Measurements from ENCODE around the gene ODC1.

The ODC1 gene

DNA sequence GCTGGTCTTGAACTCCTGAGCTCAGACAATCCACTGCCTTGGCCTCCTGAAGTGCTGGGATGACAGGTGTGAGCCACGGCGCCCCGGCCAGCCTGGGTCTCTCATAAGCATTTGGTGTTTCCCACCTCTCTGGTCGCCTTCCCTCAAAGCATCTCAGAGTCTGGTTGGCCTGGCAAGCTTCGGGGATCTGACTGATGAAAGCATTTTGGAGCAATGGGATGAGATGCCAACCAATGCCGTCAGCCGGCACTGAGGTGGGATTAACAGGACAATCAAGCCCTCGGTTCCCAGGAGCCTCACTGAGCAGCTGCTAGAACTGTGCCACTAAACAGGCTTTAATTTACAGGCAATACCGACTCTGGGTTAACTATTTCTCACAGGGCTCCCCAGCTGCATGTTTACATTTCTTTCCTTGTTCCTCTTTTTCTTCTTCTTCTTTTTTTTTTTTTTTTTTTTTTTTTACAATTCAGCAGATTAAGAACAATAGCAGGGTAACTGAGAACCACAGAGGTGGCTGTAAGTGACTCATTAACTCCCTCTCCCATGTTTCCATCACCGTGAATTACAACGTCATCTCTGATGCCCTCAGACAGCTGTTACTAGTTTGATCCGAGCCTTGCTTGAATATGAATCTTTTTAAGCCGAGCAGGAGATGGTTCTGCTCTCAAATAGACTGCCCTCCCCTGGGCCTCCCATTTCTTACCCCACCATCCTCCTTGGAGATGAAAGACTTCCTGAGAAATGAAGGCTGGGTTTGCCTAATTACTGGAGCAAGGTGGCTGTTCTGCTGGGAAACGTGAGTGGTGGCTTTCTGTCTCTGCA, 37.9 kb downstream of the ODC1 start (continued):
- TF ChIP-seq, protein P1, sequence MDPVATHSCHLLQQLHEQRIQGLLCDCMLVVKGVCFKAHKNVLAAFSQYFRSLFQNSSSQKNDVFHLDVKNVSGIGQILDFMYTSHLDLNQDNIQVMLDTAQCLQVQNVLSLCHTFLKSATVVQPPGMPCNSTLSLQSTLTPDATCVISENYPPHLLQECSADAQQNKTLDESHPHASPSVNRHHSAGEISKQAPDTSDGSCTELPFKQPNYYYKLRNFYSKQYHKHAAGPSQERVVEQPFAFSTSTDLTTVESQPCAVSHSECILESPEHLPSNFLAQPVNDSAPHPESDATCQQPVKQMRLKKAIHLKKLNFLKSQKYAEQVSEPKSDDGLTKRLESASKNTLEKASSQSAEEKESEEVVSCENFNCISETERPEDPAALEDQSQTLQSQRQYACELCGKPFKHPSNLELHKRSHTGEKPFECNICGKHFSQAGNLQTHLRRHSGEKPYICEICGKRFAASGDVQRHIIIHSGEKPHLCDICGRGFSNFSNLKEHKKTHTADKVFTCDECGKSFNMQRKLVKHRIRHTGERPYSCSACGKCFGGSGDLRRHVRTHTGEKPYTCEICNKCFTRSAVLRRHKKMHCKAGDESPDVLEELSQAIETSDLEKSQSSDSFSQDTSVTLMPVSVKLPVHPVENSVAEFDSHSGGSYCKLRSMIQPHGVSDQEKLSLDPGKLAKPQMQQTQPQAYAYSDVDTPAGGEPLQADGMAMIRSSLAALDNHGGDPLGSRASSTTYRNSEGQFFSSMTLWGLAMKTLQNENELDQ (tag by site-specific recombination; IDR thresholded peaks at IDR 0.05; ENCODE audit: low read depth) = no peak
- TF ChIP-seq ZNF654 (tag by site-specific recombination; IDR thresholded peaks at IDR 0.05; ENCODE audit: low read depth) (no peak), ZNF214 (tag by site-specific recombination; IDR thresholded peaks at IDR 0.05; ENCODE audit: borderline replicate concordance) (no peak), ZNF433 (tag by site-specific recombination; IDR thresholded peaks at IDR 0.05; ENCODE audit: low read depth) (no peak), ZBTB20 (tag by site-specific recombination; IDR thresholded peaks at IDR 0.05) (no peak), ZNF664 (tag by site-specific recombination; IDR thresholded peaks at IDR 0.05) (no peak)
- TF ChIP-seq, protein P2, sequence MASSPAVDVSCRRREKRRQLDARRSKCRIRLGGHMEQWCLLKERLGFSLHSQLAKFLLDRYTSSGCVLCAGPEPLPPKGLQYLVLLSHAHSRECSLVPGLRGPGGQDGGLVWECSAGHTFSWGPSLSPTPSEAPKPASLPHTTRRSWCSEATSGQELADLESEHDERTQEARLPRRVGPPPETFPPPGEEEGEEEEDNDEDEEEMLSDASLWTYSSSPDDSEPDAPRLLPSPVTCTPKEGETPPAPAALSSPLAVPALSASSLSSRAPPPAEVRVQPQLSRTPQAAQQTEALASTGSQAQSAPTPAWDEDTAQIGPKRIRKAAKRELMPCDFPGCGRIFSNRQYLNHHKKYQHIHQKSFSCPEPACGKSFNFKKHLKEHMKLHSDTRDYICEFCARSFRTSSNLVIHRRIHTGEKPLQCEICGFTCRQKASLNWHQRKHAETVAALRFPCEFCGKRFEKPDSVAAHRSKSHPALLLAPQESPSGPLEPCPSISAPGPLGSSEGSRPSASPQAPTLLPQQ (tag by site-specific recombination; IDR thresholded peaks at IDR 0.05) = no peak

DNA sequence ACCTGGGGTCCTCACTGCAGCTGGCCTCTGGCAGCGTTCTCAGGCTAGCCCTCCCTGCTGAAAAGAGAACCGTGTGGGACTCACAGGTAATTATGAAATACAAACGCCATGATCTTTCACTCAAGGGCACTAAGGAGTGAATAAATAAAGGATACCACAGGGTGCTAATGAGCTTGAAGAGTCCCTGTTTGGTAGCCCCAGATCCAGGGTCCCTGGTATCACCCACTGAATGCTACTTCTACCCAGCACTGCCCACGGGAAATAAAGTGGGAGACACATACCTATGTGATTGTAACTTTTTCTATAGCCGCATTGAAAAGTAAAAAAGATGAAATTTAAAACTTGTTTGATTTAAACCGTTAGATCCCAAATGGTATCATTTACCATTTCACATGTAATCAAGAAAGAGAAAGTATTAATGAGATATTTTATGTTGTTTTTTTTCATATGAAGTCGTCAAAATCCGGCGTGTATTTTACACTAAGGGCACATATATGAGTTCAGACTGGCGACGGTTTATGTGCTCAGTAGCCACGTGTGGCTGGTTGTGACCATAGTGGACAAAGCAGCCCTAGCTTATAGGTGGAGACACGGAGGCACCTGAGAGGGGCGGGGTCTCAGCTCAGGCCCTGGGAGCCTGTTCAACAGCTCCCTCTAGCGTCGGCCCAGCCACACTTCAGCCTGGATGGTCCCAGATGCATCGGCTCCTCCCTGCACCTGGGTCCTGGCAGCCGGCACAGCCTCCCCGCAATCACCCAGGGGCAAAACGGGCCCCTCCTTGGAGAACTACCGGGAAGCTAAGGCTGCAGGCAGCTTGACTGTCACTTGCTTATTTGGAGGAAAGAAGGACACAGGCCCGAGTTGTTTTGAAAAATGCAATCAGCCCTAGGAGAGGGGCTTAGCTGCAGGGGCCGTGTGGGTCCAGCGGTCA, 39.2 kb downstream of the ODC1 start:
- ChIA-PET POLR2A (interaction anchor here (0.5 to 1.2 kb wide), 2 partner anchors 138 to 280 kb away, joined by 3 to 4 read pairs; no protein-coding TSS in a partner anchor), CTCF (interaction anchor here (0.5 to 4.2 kb wide), 71 partner anchors 9 to 1192 kb away, joined by 3 to 71 read pairs (median 4); partner anchors contain the start of gene RRM2)
- Histone ChIP-seq H3K27ac (ENCODE audit: extremely low read depth, low read depth, low read length) (no peak overlapping the region), H3K36me3 (ENCODE audit: control insufficient read depth in 2 of 2, insufficient read depth in 1 of 2, low read length in 2 of 2) (no peaks in the 10 kb centered on the region), H3K4me1 (ENCODE audit: control insufficient read depth, insufficient read depth, low read length) (no peaks in the 10 kb centered on the region), H3K9me3 (ENCODE audit: control insufficient read depth, insufficient read depth, low read depth, low read length) (no peaks in the 10 kb centered on the region), H3K4me3 (ENCODE audit: low read depth, low read length) (no peak overlapping the region)
- TF ChIP-seq ZNF654 (tag by site-specific recombination; IDR thresholded peaks at IDR 0.05; ENCODE audit: low read depth) (peak; percentile 91), SP2 (tag by site-specific recombination; IDR thresholded peaks at IDR 0.05) (0 out of 2 replicates have a peak, but pooled peaks have one; percentile 8), ZNF341 (tag by site-specific recombination; IDR thresholded peaks at IDR 0.05; ENCODE audit: low read depth) (peak; percentile 43), ZSCAN30 (tag by site-specific recombination; IDR thresholded peaks at IDR 0.05) (no peak), ZNF2 (tag by site-specific recombination; IDR thresholded peaks at IDR 0.05) (peak; percentile 97), ZNF266 (tag by site-specific recombination; IDR thresholded peaks at IDR 0.05; ENCODE audit: low read depth) (no peak), ZEB2 (tag by site-specific recombination; IDR thresholded peaks at IDR 0.05) (0 out of 2 replicates have a peak, but pooled peaks have one; percentile 19), SP3 (tag by site-specific recombination; IDR thresholded peaks at IDR 0.05) (0 out of 2 replicates have a peak, but pooled peaks have one; percentile 43), ZNF561 (tag by site-specific recombination; IDR thresholded peaks at IDR 0.05; ENCODE audit: borderline replicate concordance) (no peak), KLF10 (tag by site-specific recombination; IDR thresholded peaks at IDR 0.05) (0 out of 2 replicates have a peak, but pooled peaks have one; percentile 26), ZFP37 (tag by site-specific recombination; IDR thresholded peaks at IDR 0.05) (0 out of 2 replicates have a peak, but pooled peaks have one; percentile 30), ZNF335 (tag by site-specific recombination; conservative IDR thresholded peaks at IDR 0.05) (peak; percentile 35; the same call in 1 of the 2 replicates), ZNF664 (tag by site-specific recombination; IDR thresholded peaks at IDR 0.05) (no peak), KLF9 (tag by site-specific recombination; IDR thresholded peaks at IDR 0.05; ENCODE audit: low read depth) (peak; percentile 72), KLF8 (tag by site-specific recombination; IDR thresholded peaks at IDR 0.05) (0 out of 2 replicates have a peak, but pooled peaks have one; percentile 34)
- TF ChIP-seq, protein P3, sequence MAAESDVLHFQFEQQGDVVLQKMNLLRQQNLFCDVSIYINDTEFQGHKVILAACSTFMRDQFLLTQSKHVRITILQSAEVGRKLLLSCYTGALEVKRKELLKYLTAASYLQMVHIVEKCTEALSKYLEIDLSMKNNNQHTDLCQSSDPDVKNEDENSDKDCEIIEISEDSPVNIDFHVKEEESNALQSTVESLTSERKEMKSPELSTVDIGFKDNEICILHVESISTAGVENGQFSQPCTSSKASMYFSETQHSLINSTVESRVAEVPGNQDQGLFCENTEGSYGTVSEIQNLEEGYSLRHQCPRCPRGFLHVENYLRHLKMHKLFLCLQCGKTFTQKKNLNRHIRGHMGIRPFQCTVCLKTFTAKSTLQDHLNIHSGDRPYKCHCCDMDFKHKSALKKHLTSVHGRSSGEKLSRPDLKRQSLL (tag by site-specific recombination; IDR thresholded peaks at IDR 0.05) = no peak
- TF ChIP-seq, protein P4, sequence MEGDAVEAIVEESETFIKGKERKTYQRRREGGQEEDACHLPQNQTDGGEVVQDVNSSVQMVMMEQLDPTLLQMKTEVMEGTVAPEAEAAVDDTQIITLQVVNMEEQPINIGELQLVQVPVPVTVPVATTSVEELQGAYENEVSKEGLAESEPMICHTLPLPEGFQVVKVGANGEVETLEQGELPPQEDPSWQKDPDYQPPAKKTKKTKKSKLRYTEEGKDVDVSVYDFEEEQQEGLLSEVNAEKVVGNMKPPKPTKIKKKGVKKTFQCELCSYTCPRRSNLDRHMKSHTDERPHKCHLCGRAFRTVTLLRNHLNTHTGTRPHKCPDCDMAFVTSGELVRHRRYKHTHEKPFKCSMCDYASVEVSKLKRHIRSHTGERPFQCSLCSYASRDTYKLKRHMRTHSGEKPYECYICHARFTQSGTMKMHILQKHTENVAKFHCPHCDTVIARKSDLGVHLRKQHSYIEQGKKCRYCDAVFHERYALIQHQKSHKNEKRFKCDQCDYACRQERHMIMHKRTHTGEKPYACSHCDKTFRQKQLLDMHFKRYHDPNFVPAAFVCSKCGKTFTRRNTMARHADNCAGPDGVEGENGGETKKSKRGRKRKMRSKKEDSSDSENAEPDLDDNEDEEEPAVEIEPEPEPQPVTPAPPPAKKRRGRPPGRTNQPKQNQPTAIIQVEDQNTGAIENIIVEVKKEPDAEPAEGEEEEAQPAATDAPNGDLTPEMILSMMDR (tag by site-specific recombination; IDR thresholded peaks at IDR 0.05) = peak; percentile 91
- TF ChIP-seq, protein P5, sequence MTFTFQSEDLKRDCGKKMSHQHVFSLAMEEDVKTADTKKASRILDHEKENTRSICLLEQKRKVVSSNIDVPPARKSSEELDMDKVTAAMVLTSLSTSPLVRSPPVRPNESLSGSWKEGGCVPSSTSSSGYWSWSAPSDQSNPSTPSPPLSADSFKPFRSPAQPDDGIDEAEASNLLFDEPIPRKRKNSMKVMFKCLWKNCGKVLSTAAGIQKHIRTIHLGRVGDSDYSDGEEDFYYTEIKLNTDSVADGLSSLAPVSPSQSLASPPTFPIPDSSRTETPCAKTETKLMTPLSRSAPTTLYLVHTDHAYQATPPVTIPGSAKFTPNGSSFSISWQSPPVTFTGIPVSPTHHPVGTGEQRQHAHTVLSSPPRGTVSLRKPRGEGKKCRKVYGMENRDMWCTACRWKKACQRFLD (tag by site-specific recombination; IDR thresholded peaks at IDR 0.05) = no peak
